Measurements from ENCODE around the gene CD207. TPM values are rescaled to one million over a fixed set of nuclear protein-coding genes. Genes with fewer than 3 reads are reported as not detected.
A peak's percentile ranks its signal among the peaks of the same experiment; 100 is the strongest.

Gene CD207
- polyA plus RNA-seq, 1 experiment, result not detected

DNA sequence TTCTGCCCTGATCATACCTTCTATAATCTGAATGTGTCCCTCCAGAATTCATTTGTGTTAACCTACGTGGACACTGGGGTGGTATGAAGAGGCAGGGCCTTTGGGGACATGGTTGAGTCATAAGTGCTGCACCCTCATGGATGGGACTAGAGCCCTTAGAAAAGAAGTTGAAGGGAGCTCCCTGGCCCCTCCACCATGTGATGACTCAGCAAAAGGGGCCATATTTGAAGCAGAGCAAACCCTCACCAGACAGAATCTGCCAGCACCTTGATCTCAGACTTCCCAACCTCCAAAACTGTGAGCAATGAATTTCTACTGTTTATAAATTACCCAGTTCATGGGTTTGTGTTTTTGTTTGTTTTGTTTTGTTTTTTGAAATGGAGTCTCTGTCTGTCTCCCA is 33.4 kb upstream of the CD207 start:
- POLR2A ChIA-PET, result no interaction called here
- no peak for DNase-seq (ENCODE audit: low read depth, low spot score)
- H3K9me3 ChIP-seq (ENCODE audit: control insufficient read depth, insufficient read depth, low read length), result no peaks in the 10 kb centered on the region
- H3K4me3 ChIP-seq (ENCODE audit: low read depth, low read length), result no peak overlapping the region
- peaks cover 30% of the 10 kb centered on the region for H3K27me3 ChIP-seq (ENCODE audit: control insufficient read depth, insufficient read depth, low read length)
- no peak for TF ChIP-seq CTCF (IDR thresholded peaks at IDR 0.05; ENCODE audit: low read depth, low read length)
- CTCF ChIA-PET, result interaction anchor here (0.6 to 7.3 kb wide), 7 partner anchors 7 to 104 kb away, joined by 3 to 205 read pairs (median 39); no protein-coding TSS in a partner anchor
- H3K27ac ChIP-seq (ENCODE audit: low read depth, low read length), result no peak overlapping the region

GRCh38 chr2:70861777-70862625 is 26.4 kb upstream of the CD207 start:
- peaks cover 37% of the 10 kb centered on the region for H3K27me3 ChIP-seq (ENCODE audit: control insufficient read depth, insufficient read depth, low read length)
- POLR2A ChIA-PET, result no interaction called here
- H3K27ac ChIP-seq (ENCODE audit: low read depth, low read length), result no peak overlapping the region
- peak; percentile 100 for TF ChIP-seq CTCF (IDR thresholded peaks at IDR 0.05; ENCODE audit: low read depth, low read length)
- H3K9me3 ChIP-seq (ENCODE audit: control insufficient read depth, insufficient read depth, low read length), result no peaks in the 10 kb centered on the region
- no peak overlapping the region for H3K4me3 ChIP-seq (ENCODE audit: low read depth, low read length)
- CTCF ChIA-PET, result interaction anchor here (0.6 to 6.1 kb wide), 28 partner anchors 9 to 208 kb away, joined by 3 to 75 read pairs (median 4); no protein-coding TSS in a partner anchor
- peak; percentile 51 for DNase-seq (ENCODE audit: low read depth, low spot score)

- peaks cover 19% of the 10 kb centered on the region for H3K27me3 ChIP-seq (ENCODE audit: control insufficient read depth, insufficient read depth, low read length)
Measured at GRCh38 chr2:70855667-70856066, 20.1 kb upstream of the CD207 start.

DNA sequence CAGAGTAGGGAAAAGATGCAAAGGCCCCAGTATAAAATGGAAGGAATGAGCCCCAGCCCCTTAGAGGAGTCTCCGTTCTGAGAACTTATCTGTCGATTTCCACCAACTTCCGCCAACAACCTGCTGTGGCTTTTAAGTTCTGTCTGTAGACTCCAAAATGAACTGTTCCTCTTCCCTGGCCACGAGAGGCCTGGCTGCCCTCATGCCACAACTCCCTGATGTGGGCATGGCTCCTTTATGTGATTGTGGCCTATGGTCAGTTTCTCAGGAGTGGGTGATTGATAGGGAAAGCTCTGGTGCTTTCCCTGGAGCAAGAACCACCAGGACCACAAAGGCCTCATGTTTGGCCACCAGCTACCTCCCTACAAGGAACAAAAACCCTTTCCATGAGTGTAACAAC is 18.8 kb upstream of the CD207 start:
- CTCF ChIA-PET, result no interaction called here
- POLR2A ChIA-PET, result no interaction called here
- no peak for TF ChIP-seq CTCF (IDR thresholded peaks at IDR 0.05; ENCODE audit: low read depth, low read length)
- Histone ChIP-seq H3K27ac (ENCODE audit: low read depth, low read length) (no peak overlapping the region), H3K27me3 (ENCODE audit: control insufficient read depth, insufficient read depth, low read length) (peaks cover 17% of the 10 kb centered on the region), H3K4me3 (ENCODE audit: low read depth, low read length) (no peak overlapping the region), H3K9me3 (ENCODE audit: control insufficient read depth, insufficient read depth, low read length) (no peaks in the 10 kb centered on the region)
- no peak for DNase-seq (ENCODE audit: low read depth, low spot score)

More at GRCh38 chr2:70855667-70856066, 20.1 kb upstream of the CD207 start:
- ChIA-PET POLR2A (no interaction called here), CTCF (interaction anchor here (0.9 to 1.6 kb wide), 2 partner anchors 14 to 110 kb away, joined by 5 to 7 read pairs; no protein-coding TSS in a partner anchor)
- Histone ChIP-seq H3K9me3 (ENCODE audit: control insufficient read depth, insufficient read depth, low read length) (no peaks in the 10 kb centered on the region), H3K4me3 (ENCODE audit: low read depth, low read length) (no peak overlapping the region), H3K27ac (ENCODE audit: low read depth, low read length) (no peak overlapping the region)
- no peak for TF ChIP-seq CTCF (IDR thresholded peaks at IDR 0.05; ENCODE audit: low read depth, low read length)
- DNase-seq (ENCODE audit: low read depth, low spot score), result no peak

- ChIA-PET CTCF (interaction anchor here (1.3 to 1.9 kb wide), 2 partner anchors 9 to 18 kb away, joined by 4 to 15 read pairs; no protein-coding TSS in a partner anchor), POLR2A (no interaction called here)
- H3K27ac ChIP-seq (ENCODE audit: low read depth, low read length), result no peak overlapping the region
- no peak for TF ChIP-seq CTCF (IDR thresholded peaks at IDR 0.05; ENCODE audit: low read depth, low read length)
- no peaks in the 10 kb centered on the region for H3K9me3 ChIP-seq (ENCODE audit: control insufficient read depth, insufficient read depth, low read length)
- H3K4me3 ChIP-seq (ENCODE audit: low read depth, low read length), result no peak overlapping the region
- H3K27me3 ChIP-seq (ENCODE audit: control insufficient read depth, insufficient read depth, low read length), result peaks cover 20% of the 10 kb centered on the region
- DNase-seq (ENCODE audit: low read depth, low spot score), result no peak
Measured at GRCh38 chr2:70852824-70853223, 17.2 kb upstream of the CD207 start.
